CD4-positive, alpha-beta T cell treated with Interferon alpha-2 for 1 hour (primary cell): ENCODE data around the gene GJD2.

Experiments
- DNase-seq, 2 donors: peaks; one replicate each; pipeline ENCODE4 v3.0.0-alpha.2; 2020 to 2022

The GJD2 gene

DNA sequence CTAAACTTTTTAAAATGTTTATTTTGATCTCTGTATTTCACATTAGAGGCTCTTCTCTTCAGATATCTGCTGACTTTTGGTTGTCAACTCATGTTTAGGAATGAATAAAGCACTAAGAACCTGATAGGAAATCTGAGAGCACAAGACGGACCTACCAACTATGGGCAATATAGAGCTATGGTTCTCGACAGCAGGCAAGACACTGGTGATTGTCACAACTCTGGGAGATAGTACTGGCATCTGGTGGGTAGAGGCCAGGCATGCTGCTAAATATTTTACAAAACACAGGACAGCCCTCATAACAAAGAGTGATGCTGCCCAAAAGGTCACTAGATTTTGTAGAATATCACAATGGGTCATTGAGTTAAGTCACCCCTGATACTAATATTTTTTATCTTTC lies 17.5 kb upstream of the GJD2 start:
- no peak for DNase-seq

GRCh38 chr15:34769711-34770110 lies 14.9 kb upstream of the GJD2 start:
- DNase-seq, result no peak

GRCh38 chr15:34768530-34768929 lies 13.7 kb upstream of the GJD2 start:
- no peak for DNase-seq

- no peak for DNase-seq
These were observed 10.9 kb upstream of the GJD2 start for GRCh38 chr15:34765741-34766140.

- DNase-seq, result no peak
These were observed 6.1 kb upstream of the GJD2 start for GRCh38 chr15:34760909-34761308.

GRCh38 chr15:34759992-34760391 lies 5.2 kb upstream of the GJD2 start:
- no peak for DNase-seq

DNA sequence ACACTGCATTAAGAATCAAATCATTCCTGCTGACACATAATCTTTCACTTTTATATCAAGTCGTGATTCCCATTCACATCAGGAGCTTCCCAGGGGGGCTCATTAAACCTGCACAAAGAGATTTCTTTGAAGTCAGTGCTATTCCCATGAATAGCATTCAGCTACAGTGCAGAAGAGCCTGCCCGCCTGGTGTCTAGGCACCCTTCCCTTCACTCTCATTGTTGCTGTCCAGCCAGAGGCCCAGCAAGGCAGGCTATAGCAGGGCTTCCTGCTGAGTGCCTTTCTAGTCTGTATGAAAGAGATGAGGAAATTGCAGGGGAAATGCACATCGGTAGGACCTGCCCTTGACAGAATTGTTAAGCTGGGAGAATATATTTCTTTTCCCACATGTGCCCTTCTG lies 4.5 kb upstream of the GJD2 start:
- no peak for DNase-seq

DNA sequence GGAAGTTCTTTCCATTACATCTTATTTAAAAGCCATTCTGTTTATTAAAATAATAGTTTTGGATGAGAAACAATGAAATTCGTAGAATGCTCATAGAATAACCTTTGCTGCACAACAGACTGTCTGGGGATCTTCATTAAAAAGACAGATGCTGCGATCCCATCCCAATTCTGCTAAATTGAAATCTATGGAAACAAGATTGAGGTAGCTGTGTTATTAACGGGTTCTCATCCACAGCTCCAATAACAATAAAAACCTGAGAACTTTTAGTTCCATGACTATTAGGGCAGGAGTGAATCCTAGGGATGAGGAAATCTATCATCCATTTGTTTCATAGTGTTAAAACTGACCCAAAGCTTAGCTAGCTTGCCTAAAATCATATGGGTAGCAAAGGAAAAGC lies 2.5 kb upstream of the GJD2 start:
- no peak for DNase-seq

- DNase-seq, result no peak
These were observed 598 bp upstream of the GJD2 start for GRCh38 chr15:34755419-34755773.

DNA sequence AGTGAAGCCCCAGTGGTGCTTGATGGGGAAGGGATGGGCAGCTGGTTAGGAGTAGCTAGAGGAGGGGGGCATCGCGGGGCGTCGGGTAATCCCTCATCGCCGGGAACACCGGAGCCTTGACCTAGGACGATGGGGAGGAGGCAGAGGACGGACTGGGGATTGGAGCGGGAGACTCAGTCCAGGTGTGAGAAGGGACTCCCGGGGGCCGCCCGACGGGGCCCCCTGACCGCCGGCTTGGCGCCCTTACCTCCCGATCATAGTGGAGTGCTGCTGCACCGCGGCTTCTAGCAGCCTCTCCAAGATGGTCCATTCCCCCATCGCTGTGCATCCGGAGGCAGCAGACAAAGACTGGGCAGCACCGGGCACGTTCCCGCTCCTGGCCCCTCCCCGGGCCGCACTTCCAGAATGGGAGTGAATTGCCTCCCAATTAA lies 612 bp downstream of the GJD2 start:
- no peak for DNase-seq

GRCh38 chr15:34753236-34753894 lies 1.4 kb downstream of the GJD2 start:
- no peak for DNase-seq

GRCh38 chr15:34749691-34750090 lies 5.1 kb downstream of the GJD2 start:
- DNase-seq, result no peak

- DNase-seq, result no peak
These were observed 15.5 kb downstream of the GJD2 start for GRCh38 chr15:34739346-34739745.

- no peak for DNase-seq
These were observed 16.8 kb downstream of the GJD2 start for GRCh38 chr15:34738002-34738401.

DNA sequence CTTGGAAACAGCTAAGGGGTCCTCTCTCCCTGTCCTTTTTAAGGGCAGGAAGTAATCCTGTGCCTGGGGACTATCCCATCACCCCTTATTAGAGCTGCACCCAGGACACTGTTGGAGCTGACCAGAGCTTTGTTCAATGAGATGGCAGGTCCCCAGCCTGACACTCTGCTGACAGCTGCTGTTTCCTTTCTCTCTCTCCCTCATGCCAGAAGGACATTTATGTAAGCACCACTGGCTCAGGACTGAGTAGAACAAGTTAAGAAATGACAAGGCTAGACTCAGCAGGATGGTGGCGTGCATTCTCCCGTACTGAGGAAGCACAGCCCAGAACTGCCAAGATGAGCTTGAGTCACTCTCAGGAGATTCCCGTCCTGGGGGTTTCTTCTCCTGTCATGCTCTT lies 17.3 kb downstream of the GJD2 start:
- no peak for DNase-seq

- no peak for DNase-seq
These were observed 20.5 kb downstream of the GJD2 start for GRCh38 chr15:34734303-34734702.

DNA sequence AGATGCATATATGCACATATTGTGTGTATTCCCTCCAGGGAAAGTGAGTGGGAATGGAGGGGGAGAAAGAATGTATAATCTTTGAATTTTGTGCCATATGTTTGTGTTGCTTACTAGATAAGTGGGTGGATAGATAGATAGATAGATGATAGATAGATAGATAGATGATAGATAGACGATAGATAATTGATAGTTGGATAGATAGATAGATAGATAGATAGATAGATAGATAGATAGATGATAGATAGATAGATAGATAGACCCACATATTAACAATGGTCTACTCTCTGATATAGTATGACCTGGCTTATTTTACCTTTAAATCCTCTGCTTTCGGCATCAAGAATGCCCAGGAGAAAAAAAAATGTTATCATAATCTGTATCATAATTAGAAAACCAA lies 21.2 kb downstream of the GJD2 start:
- no peak for DNase-seq

DNA sequence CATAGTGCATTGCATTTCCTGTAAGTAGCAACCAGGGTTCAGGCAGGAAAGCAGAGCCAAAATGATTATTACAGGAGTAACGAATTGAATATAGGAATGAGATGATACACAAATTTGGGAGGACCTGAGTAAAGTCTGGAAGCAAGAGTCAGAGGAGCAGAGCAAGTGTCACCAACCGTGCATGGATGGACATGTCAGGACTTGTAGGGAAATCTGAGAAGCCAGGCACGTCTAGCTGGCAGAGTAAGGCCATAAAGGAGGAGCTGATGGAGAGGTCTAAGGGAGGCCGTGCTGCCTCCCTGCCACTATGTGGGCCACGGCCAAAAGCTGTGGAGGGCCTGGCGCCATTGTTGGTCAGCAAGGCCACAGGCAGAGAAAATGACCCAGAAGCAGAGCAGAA lies 22.4 kb downstream of the GJD2 start:
- DNase-seq, result no peak

- DNase-seq, result no peak
These were observed 24.1 kb downstream of the GJD2 start for GRCh38 chr15:34730701-34731100.

DNA sequence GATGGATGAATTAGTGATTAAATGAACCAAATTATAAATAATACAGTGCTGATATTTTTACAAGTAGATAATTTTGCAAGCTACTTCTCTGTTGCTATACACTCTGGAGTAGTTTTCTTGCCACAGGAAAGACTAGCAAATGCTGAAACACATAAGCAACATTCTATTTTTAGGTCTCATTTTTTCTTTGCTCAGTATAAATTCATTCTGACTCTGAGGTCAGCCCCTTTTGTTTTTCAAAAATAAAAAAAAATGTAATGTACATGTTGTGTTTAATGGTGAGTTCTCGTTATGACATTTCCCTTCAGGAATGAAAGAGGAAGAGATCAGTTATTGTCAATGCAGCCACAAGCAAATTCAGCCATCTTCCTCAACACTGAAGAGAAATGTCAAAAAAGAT lies 24.9 kb downstream of the GJD2 start:
- no peak for DNase-seq

- no peak for DNase-seq
These were observed 25.7 kb downstream of the GJD2 start for GRCh38 chr15:34729056-34729455.

DNA sequence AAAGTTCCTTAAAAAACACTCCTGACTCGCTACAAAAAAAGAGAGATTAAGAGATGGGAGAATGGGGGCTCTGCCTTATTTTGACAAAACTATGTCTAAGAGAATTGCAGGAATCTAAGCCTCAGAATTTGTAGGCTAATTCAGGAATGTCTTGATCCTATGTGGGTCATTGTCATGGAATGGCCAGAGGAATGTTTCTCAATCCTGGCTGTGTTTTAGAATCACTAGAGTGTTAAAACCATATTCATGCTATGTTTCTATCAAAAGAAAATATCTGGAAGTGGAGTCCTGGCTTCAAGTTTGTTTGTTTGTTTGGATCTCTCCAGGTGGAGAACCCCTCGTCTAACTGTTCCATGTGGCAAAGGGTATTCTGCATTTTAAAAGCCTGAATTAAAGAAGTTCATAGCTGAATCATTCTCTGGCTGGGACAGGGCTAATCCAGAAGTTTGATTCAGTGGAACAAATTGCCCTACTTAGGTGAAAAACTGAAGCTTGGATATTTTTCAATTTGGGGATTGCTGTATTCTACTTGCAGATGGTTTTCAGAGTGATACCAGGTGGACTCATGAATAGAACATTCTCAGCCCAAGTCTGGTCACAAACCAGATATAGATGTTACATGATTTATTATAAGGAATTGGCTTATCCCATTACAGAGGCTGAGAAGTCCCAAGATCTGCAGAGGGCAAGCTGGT lies 28.2 kb downstream of the GJD2 start:
- DNase-seq, result no peak

GRCh38 chr15:34725556-34725955 lies 29.2 kb downstream of the GJD2 start:
- no peak for DNase-seq

GRCh38 chr15:34724481-34724880 lies 30.3 kb downstream of the GJD2 start:
- no peak for DNase-seq

DNA sequence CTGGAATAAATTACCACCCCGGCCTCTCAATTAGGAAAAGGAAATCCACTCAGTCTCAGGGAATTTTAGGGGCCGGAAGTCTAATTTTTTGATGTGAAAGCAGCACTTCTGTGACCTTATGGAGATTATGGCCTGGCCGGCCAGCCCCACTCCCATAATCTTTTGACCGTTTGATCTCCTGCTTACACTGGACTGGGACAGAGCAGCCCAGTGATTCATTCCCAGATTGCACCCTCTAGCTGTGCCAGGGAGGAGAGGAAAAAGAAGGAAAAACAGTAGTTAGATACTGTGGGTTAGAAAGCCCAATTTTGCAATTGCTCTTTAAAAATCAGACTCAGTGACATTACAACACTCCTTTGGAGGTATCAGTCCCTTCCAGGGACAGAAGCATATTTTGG lies 32.4 kb downstream of the GJD2 start:
- no peak for DNase-seq
